Transverse colon (tissue), 3 donors: ENCODE results near the gene STK32C.

ENCODE experiments used
- CTCF ChIP-seq, 5 experiments: fragments of 200-600 bp in 3 of 5; fragments of 450-650 bp in 2 of 5; sonication (generic) in 3 of 5; IDR thresholded peaks; 1 replicate in 2 of 5; 2 replicates in 3 of 5; pipeline ENCODE4 v1.5.1; 2016 to 2017; ENCODE audit warnings: antibody characterized with exemption in 5 of 5, inconsistent platforms in 3 of 5, mild to moderate bottlenecking in 2 of 5, moderate library complexity in 1 of 5
- POLR2A ChIP-seq: fragments of 450-650 bp; IDR thresholded peaks from one replicate; pipeline ENCODE4 v1.6.1; 2016; ENCODE audit warnings: antibody characterized with exemption, mild to moderate bottlenecking, moderate library complexity

- TF ChIP-seq CTCF (IDR thresholded peaks at IDR 0.05) = no peak
- TF ChIP-seq POLR2A = no peak
Observed at GRCh38 chr10:132319853-132320653, 12.3 kb upstream of the STK32C start.
